HepG2 (cell line): ENCODE data around the gene ANKHD1. TPM values are rescaled to one million over a fixed set of nuclear protein-coding genes. Genes with fewer than 3 reads are reported as not detected.

Experiments
- ATM ChIP-seq: fragments of 450-650 bp; IDR thresholded peaks from 2 replicates; pipeline ENCODE4 v1.7.1; 2017; ENCODE audit warnings: mild to moderate bottlenecking, borderline replicate concordance
- BATF2 ChIP-seq: sonication (generic); formaldehyde crosslinking; IDR thresholded peaks from 2 replicates; pipeline ENCODE4 v1.8.0; 2022; ENCODE audit warnings: mild to moderate bottlenecking, missing genetic modification reagents, moderate library complexity
- DR1 ChIP-seq: sonication (generic); formaldehyde crosslinking; IDR thresholded peaks from 2 replicates; pipeline ENCODE4 v1.8.0; 2021; ENCODE audit warnings: mild to moderate bottlenecking, missing genetic modification reagents, inconsistent platforms
- GMEB1 ChIP-seq: sonication (generic); formaldehyde crosslinking; IDR thresholded peaks from 2 replicates; pipeline ENCODE4 v1.5.1; 2020; ENCODE audit warnings: missing genetic modification reagents, mild to moderate bottlenecking, borderline replicate concordance
- HIC2 ChIP-seq: sonication (generic); formaldehyde crosslinking; IDR thresholded peaks from 2 replicates; pipeline ENCODE4 v1.9.0; 2022; ENCODE audit warnings: low read depth, missing genetic modification reagents
- HIVEP1 ChIP-seq: sonication (generic); formaldehyde crosslinking; IDR thresholded peaks from 2 replicates; pipeline ENCODE4 v1.4.0; 2020; ENCODE audit warnings: mild to moderate bottlenecking, missing genetic modification reagents
- HOXA3 ChIP-seq: sonication (generic); formaldehyde crosslinking; IDR thresholded peaks from 2 replicates; pipeline ENCODE4 v1.5.0; 2020; ENCODE audit warnings: missing genetic modification reagents
- IRF2 ChIP-seq: IDR thresholded peaks from 2 replicates; pipeline ENCODE4 v1.6.1; 2018; ENCODE audit warnings: missing genetic modification reagents, missing compliant biosample characterization
- MIER3 ChIP-seq: IDR thresholded peaks from 2 replicates; pipeline ENCODE4 v1.6.1; 2016; ENCODE audit warnings: missing compliant biosample characterization, borderline replicate concordance
- NFIB ChIP-seq: sonication (generic); formaldehyde crosslinking; IDR thresholded peaks from 2 replicates; pipeline ENCODE4 v1.9.0; 2021; ENCODE audit warnings: missing genetic modification reagents, mild to moderate bottlenecking, borderline replicate concordance
- NFYC ChIP-seq: IDR thresholded peaks from 2 replicates; pipeline ENCODE4 v1.6.1; 2016; ENCODE audit warnings: missing genetic modification reagents, missing compliant biosample characterization
- PHF8 ChIP-seq: sonication (generic); formaldehyde crosslinking; IDR thresholded peaks from 2 replicates; pipeline ENCODE4 v1.5.0; 2020; ENCODE audit warnings: missing genetic modification reagents
- PLSCR1 ChIP-seq: sonication (generic); formaldehyde crosslinking; IDR thresholded peaks from 2 replicates; pipeline ENCODE4 v1.5.0; 2020; ENCODE audit warnings: missing genetic modification reagents, mild to moderate bottlenecking, borderline replicate concordance
- RBM39 ChIP-seq: fragments of 200-400 bp; formaldehyde crosslinking; IDR thresholded peaks from one replicate; pipeline ENCODE4 v1.6.1; 2018; ENCODE audit warnings: antibody characterized with exemption, mild to moderate bottlenecking, low read depth, low read length; ENCODE audit not compliant: poor library complexity, severe bottlenecking
- TCF12 ChIP-seq, 2 experiments: fragments of 450-650 bp in 1 of 2; sonication (generic) in 1 of 2; formaldehyde crosslinking in 1 of 2; IDR thresholded peaks; 2 replicates each; pipeline versions ENCODE4 v1.6.1 to v1.8.0; 2017 to 2022; ENCODE audit warnings: antibody characterized with exemption in 1 of 2, mild to moderate bottlenecking in 1 of 2, missing genetic modification reagents in 1 of 2, moderate library complexity in 1 of 2
- TFDP2 ChIP-seq: sonication (generic); formaldehyde crosslinking; IDR thresholded peaks from 2 replicates; pipeline ENCODE4 v1.4.0; 2020; ENCODE audit warnings: missing genetic modification reagents
- TFE3 ChIP-seq: IDR thresholded peaks from 2 replicates; pipeline ENCODE4 v1.6.1; 2016
- ZFY ChIP-seq: sonication (generic); formaldehyde crosslinking; IDR thresholded peaks from 2 replicates; pipeline ENCODE4 v1.4.0; 2020; ENCODE audit warnings: missing genetic modification reagents
- ZNF136 ChIP-seq: sonication (generic); formaldehyde crosslinking; IDR thresholded peaks from 2 replicates; pipeline ENCODE4 v1.8.1; 2022; ENCODE audit warnings: low read depth, mild to moderate bottlenecking, moderate library complexity, missing genetic modification reagents
- ZNF562 ChIP-seq: sonication (generic); formaldehyde crosslinking; IDR thresholded peaks from 2 replicates; pipeline ENCODE4 v1.8.0; 2022; ENCODE audit warnings: missing genetic modification reagents, borderline replicate concordance
- ZNF616 ChIP-seq: sonication (generic); formaldehyde crosslinking; IDR thresholded peaks from 2 replicates; pipeline ENCODE4 v1.5.0; 2020; ENCODE audit warnings: low read depth, mild to moderate bottlenecking, missing genetic modification reagents
- polyA plus RNA-seq, 8 experiments: library from polyadenylated mRNA; depleted of rRNA in 3 of 8; stranded (reverse) in 7 of 8; unstranded in 1 of 8; fragments of >200 nt; fragmentation: Illumina TruSeq in 4 of 8; extraction: Trizol in 4 of 8; gene quantifications; 2 replicates each; pipeline versions ENCODE4 v1.2.1 to v1.2.3, GENCODE V29; 2011 to 2016; ENCODE audit warnings: low read depth in 4 of 8, missing spikeins in 1 of 8, mixed read lengths in 1 of 8; ENCODE audit not compliant: insufficient read depth in 1 of 8
- total RNA-seq, 5 experiments: library from RNA; depleted of rRNA; stranded (reverse); fragments of >200 nt; fragmentation: Illumina TruSeq; extraction: Trizol; gene quantifications; 2 replicates each; pipeline ENCODE4 v1.2.3, GENCODE V29; 2016; ENCODE audit warnings: low read depth in 1 of 5

Gene ANKHD1
- total and polyA plus RNA-seq, 2 of the 13 experiments (the other 11 are each of a cell fraction or from before 2014, with no cell fraction given): 69.9 to 82.0 TPM

GRCh38 chr5:140402258-140403074, 833 bp downstream of the ANKHD1 start (continued):
- TF ChIP-seq HIC2: no peak
- TF ChIP-seq NFIB: peak; percentile 49; the same call in 1 of the 2 replicates
- TF ChIP-seq ATM: no peak
- TF ChIP-seq ZNF136: no peak; the same call in 1 of the 2 replicates
- no peak for TF ChIP-seq TCF12 (IDR thresholded peaks at IDR 0.05)
- no peak for TF ChIP-seq TCF12 (CRISPR knock-in tag; IDR thresholded peaks at IDR 0.05)
- no peak for TF ChIP-seq ZNF562 (CRISPR knock-in tag)
- no peak for TF ChIP-seq GMEB1 (CRISPR knock-in tag)
- no peak for TF ChIP-seq HIVEP1
- TF ChIP-seq ZNF616 (CRISPR knock-in tag): no peak
- TF ChIP-seq TFDP2: peak; percentile 88
- peak; percentile 28; the same call in 1 of the 2 replicates for TF ChIP-seq HOXA3 (CRISPR knock-in tag)
- TF ChIP-seq NFYC (CRISPR knock-in tag): peak; percentile 31; the same call in 1 of the 2 replicates
- peak; percentile 57 for TF ChIP-seq ZFY
- no peak; the same call in 1 of the 2 replicates for TF ChIP-seq PHF8 (CRISPR knock-in tag)
- TF ChIP-seq BATF2 (CRISPR knock-in tag): no peak
- TF ChIP-seq DR1: no peak; the same call in 1 of the 2 replicates
- TF ChIP-seq IRF2 (CRISPR knock-in tag): 0 out of 2 replicates have a peak, but pooled peaks have one; percentile 22
- TF ChIP-seq TFE3 (CRISPR knock-in tag): peak; percentile 24; the same call in 1 of the 2 replicates
- TF ChIP-seq MIER3 (CRISPR knock-in tag): 0 out of 2 replicates have a peak, but pooled peaks have one; percentile 22
- no peak for TF ChIP-seq RBM39
- no peak for TF ChIP-seq PLSCR1 (CRISPR knock-in tag)
